OCI-LY1 (cell line): Measurements from ENCODE around the gene SKIC3.

ENCODE experiments used
- CTCF ChIP-seq: fragments of 200-600 bp; sonication (generic), shearing (Covaris generic); IDR thresholded peaks from 2 replicates; pipeline ENCODE4 v1.5.1; 2017; ENCODE audit warnings: mild to moderate bottlenecking, antibody characterized with exemption, low read length, moderate library complexity, mixed read lengths
- EZH2 ChIP-seq: fragments of 200-600 bp; sonication (generic), shearing (Covaris generic); IDR thresholded peaks from 2 replicates; pipeline ENCODE4 v1.8.0; 2017; ENCODE audit warnings: borderline replicate concordance, mixed run types, mild to moderate bottlenecking, antibody characterized with exemption, low read length, moderate library complexity, mixed read lengths

DNA sequence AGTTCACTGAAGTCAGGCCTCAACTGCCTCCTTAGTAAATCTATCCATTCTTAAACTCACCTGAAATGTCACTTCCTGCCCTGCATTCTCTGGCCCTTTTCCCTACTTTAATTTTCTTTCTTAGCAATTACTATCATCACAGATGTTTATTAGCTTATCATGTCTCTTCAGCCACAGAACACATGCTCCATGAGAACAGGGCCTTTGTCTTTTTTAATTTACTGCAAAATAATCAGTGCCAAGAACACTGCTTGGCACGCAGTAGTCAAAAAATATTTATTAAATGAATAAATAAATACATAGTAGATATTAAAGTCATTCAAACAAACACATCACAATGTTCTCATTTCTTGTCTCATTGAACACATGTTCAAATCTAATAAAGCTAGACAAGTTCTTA, 46.2 kb downstream of the SKIC3 start:
- TF ChIP-seq CTCF (no peak), EZH2 (no peak)
